Common myeloid progenitor, CD34-positive (primary cell): ENCODE results near the gene RPN2.

Experiments
- CTCF ChIA-PET: fragments of 350-600 bp; sonication (Branson Sonifier 250); formaldehyde crosslinking; loops from one replicate; lab custom pipeline; 2021; ENCODE audit warnings: antibody characterized with exemption; lab: Charles Lee
- POLR2A ChIA-PET: fragments of 350-600 bp; sonication (Branson Sonifier 250); formaldehyde crosslinking; loops from one replicate; lab custom pipeline; 2021; ENCODE audit warnings: antibody characterized with exemption; lab: Charles Lee
- DNase-seq, 3 donors: peaks; one replicate each; pipeline versions ENCODE4 v3.0.0 to v3.0.0-alpha.2; 2013
- H3K27ac ChIP-seq, 2 experiments: 1 replicate in 1 of 2; 2 replicates in 1 of 2; pipeline ENCODE4 v1.7.0; 2013; ENCODE audit warnings: inconsistent platforms in 2 of 2, low read length in 2 of 2, mild to moderate bottlenecking in 2 of 2, low read depth in 1 of 2, moderate library complexity in 1 of 2; ENCODE audit not compliant: severe bottlenecking in 2 of 2, insufficient read depth in 1 of 2, poor library complexity in 1 of 2
- H3K27me3 ChIP-seq, 5 experiments: replicated peaks in 2 of 5; 1 replicate in 3 of 5; 2 replicates in 2 of 5; pipeline versions ENCODE4 v1.6.1 to v1.7.0; 2013; ENCODE audit warnings: low read length in 4 of 5, mild to moderate bottlenecking in 2 of 5, moderate library complexity in 2 of 5, inconsistent platforms in 1 of 5; ENCODE audit not compliant: insufficient read depth in 5 of 5, control insufficient read depth in 4 of 5
- H3K36me3 ChIP-seq, 4 experiments: 1 replicate in 2 of 4; 2 replicates in 2 of 4; pipeline versions ENCODE4 v1.6.1 to v1.7.0; 2013; ENCODE audit warnings: low read length in 3 of 4, control low read depth in 1 of 4, mild to moderate bottlenecking in 1 of 4; ENCODE audit not compliant: control insufficient read depth in 4 of 4, insufficient read depth in 4 of 4
- H3K4me1 ChIP-seq, 4 experiments: 1 replicate in 3 of 4; 2 replicates in 1 of 4; pipeline versions ENCODE4 v1.6.1 to v1.7.1; 2013; ENCODE audit warnings: low read length in 3 of 4, mild to moderate bottlenecking in 3 of 4, control low read depth in 1 of 4, inconsistent platforms in 1 of 4, moderate library complexity in 1 of 4; ENCODE audit not compliant: control insufficient read depth in 4 of 4, insufficient read depth in 4 of 4; ENCODE audit errors: control extremely low read depth in 1 of 4
- H3K4me3 ChIP-seq, 7 experiments: 1 replicate in 4 of 7; 2 replicates in 3 of 7; pipeline versions ENCODE4 v1.5.1 to v1.7.0; 2013; ENCODE audit warnings: mild to moderate bottlenecking in 7 of 7, low read length in 6 of 7, moderate library complexity in 6 of 7, inconsistent platforms in 2 of 7, low read depth in 2 of 7, control low read depth in 1 of 7; ENCODE audit not compliant: insufficient read depth in 4 of 7, control insufficient read depth in 1 of 7; ENCODE audit errors: extremely low read depth in 1 of 7
- H3K9me3 ChIP-seq, 5 experiments: 1 replicate in 4 of 5; 2 replicates in 1 of 5; pipeline versions ENCODE4 v1.6.1 to v1.7.1; 2013; ENCODE audit warnings: low read length in 4 of 5, mild to moderate bottlenecking in 2 of 5, inconsistent platforms in 1 of 5, low read depth in 1 of 5, moderate library complexity in 1 of 5; ENCODE audit not compliant: control insufficient read depth in 4 of 5, insufficient read depth in 2 of 5; ENCODE audit errors: control extremely low read depth in 1 of 5
- WGBS: methylation state at CpG from one replicate; pipeline ENCODE4 v1.1.5; 2013; ENCODE audit not compliant: insufficient coverage; 5-methylcytosine and 5-hydroxymethylcytosine counted together

The RPN2 gene

GRCh38 chr20:37243937-37244571 lies 64.9 kb downstream of the RPN2 start:
- POLR2A ChIA-PET = interaction anchor here (0.9 kb wide), 1 partner anchor 23 kb away, joined by 3 read pairs; no protein-coding TSS in a partner anchor

DNA sequence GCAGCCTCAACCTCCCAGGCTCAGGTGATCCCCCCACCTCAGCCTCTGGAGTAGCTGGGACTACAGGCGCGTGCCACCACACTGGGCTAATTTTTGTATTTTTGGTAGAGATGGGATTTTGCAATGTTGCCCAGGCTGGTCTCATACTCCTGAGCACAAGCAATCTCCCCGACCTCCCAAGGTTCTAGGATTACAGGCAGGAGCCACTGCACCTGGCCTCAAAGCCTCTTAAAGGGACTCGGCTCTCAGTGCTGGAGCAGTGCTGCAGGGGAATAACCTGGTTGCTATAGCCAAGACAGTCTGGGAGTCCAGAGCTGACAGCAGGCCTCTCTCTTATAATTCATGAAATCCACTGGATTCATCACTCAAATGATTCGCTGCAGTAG lies 65.4 kb downstream of the RPN2 start:
- 67% methylated on average over 3 of the region's 5 CpGs for WGBS
- no peak for DNase-seq
- Histone ChIP-seq H3K27ac (no peak overlapping the region), H3K4me1 (no peaks in the 10 kb centered on the region), H3K9me3 (no peaks in the 10 kb centered on the region), H3K4me3 (no peak overlapping the region), H3K36me3 (peaks cover 10 to 47% (median 38%) of the 10 kb centered on the region in 4 experiments), H3K27me3 (no peaks in the 10 kb centered on the region)
- ChIA-PET CTCF (interaction anchor here (1.1 kb wide), 1 partner anchor 290 kb away, joined by 3 read pairs; no protein-coding TSS in a partner anchor), POLR2A (interaction anchor here (0.9 kb wide), 1 partner anchor 22 kb away, joined by 3 read pairs; no protein-coding TSS in a partner anchor)

More at GRCh38 chr20:37243937-37244571, 64.9 kb downstream of the RPN2 start:
- H3K4me1 ChIP-seq = no peaks in the 10 kb centered on the region
- 95% methylated on average over 6 of the region's 8 CpGs for WGBS
- H3K36me3 ChIP-seq = peaks cover 12 to 52% (median 41%) of the 10 kb centered on the region in 4 experiments
- no peaks in the 10 kb centered on the region for H3K9me3 ChIP-seq
- H3K27ac ChIP-seq = no peak overlapping the region
- H3K4me3 ChIP-seq = no peak overlapping the region
- H3K27me3 ChIP-seq = no peaks in the 10 kb centered on the region
- no peak for DNase-seq
- CTCF ChIA-PET = interaction anchor here (0.8 to 1.1 kb wide), 3 partner anchors 20 to 290 kb away, joined by 3 read pairs; no protein-coding TSS in a partner anchor

- ChIA-PET POLR2A (no interaction called here), CTCF (interaction anchor here (1.1 kb wide), 1 partner anchor 289 kb away, joined by 3 read pairs; no protein-coding TSS in a partner anchor)
- DNase-seq = no peak
- no peaks in the 10 kb centered on the region for H3K4me1 ChIP-seq
- H3K27me3 ChIP-seq = no peaks in the 10 kb centered on the region
- H3K36me3 ChIP-seq = peaks cover 9 to 37% (median 31%) of the 10 kb centered on the region in 4 experiments
- H3K27ac ChIP-seq = no peak overlapping the region
- H3K9me3 ChIP-seq = no peaks in the 10 kb centered on the region
- no peak overlapping the region for H3K4me3 ChIP-seq
- WGBS = 94% methylated on average over 17 of the region's 25 CpGs
Observed at GRCh38 chr20:37245216-37246150, 66.4 kb downstream of the RPN2 start.

- no peak for DNase-seq
- ChIA-PET POLR2A (interaction anchor here (0.6 kb wide), 1 partner anchor 255 kb away, joined by 3 read pairs; no protein-coding TSS in a partner anchor), CTCF (no interaction called here)
- Histone ChIP-seq H3K4me1 (peaks cover 0 to under 1% (median 0%) of the 10 kb centered on the region in 4 experiments), H3K36me3 (peaks cover 4 to 26% (median 20%) of the 10 kb centered on the region in 4 experiments), H3K4me3 (no peak overlapping the region), H3K27ac (no peak overlapping the region), H3K9me3 (no peaks in the 10 kb centered on the region), H3K27me3 (no peaks in the 10 kb centered on the region)
- 92% methylated on average over 2 of the region's 5 CpGs for WGBS
Observed at GRCh38 chr20:37246736-37247135, 67.6 kb downstream of the RPN2 start.

GRCh38 chr20:37247547-37247946 lies 68.4 kb downstream of the RPN2 start:
- no peak overlapping the region for H3K4me3 ChIP-seq
- POLR2A ChIA-PET = no interaction called here
- no peak overlapping the region for H3K27ac ChIP-seq
- DNase-seq = no peak
- peaks cover under 1 to 19% (median 13%) of the 10 kb centered on the region in 4 experiments for H3K36me3 ChIP-seq
- H3K4me1 ChIP-seq = peaks cover 0 to 4% (median 0%) of the 10 kb centered on the region in 4 experiments
- no peaks in the 10 kb centered on the region for H3K27me3 ChIP-seq
- 100% methylated on average over 1 of the region's 1 CpG for WGBS
- H3K9me3 ChIP-seq = no peaks in the 10 kb centered on the region
- CTCF ChIA-PET = no interaction called here

- WGBS = 100% methylated on average over 2 of the region's 2 CpGs
- ChIA-PET POLR2A (interaction anchor here (0.8 kb wide), 1 partner anchor 222 kb away, joined by 3 read pairs; no protein-coding TSS in a partner anchor), CTCF (interaction anchor here (2.2 kb wide), 1 partner anchor 11 kb away, joined by 4 read pairs; no protein-coding TSS in a partner anchor)
- Histone ChIP-seq H3K27me3 (no peaks in the 10 kb centered on the region), H3K4me1 (peaks cover 0 to 4% (median 0%) of the 10 kb centered on the region in 4 experiments), H3K36me3 (peaks cover 0 to 4% (median under 1%) of the 10 kb centered on the region in 4 experiments), H3K4me3 (no peak overlapping the region), H3K9me3 (peaks cover 0 to under 1% (median 0%) of the 10 kb centered on the region in 5 experiments), H3K27ac (no peak overlapping the region)
- DNase-seq = peak in 2 of 3 donors; percentile 13 to 16
Observed at GRCh38 chr20:37249304-37249703, 70.2 kb downstream of the RPN2 start.
